IPS DF 6.9 (cell line): ENCODE measurements around the gene PPP2R2C.

ENCODE experiments used
- DNase-seq: peaks from one replicate; pipeline ENCODE4 v3.0.0-alpha.2; 2013; ENCODE audit warnings: low read depth, low spot score
- H3K27ac ChIP-seq: one replicate; pipeline ENCODE4 v1.5.1; 2013; ENCODE audit warnings: low read length, control low read depth
- H3K27me3 ChIP-seq: 2 replicates; pipeline ENCODE4 v1.6.1; 2013; ENCODE audit warnings: mild to moderate bottlenecking, low read length; ENCODE audit not compliant: control insufficient read depth, insufficient read depth
- H3K36me3 ChIP-seq: 2 replicates; pipeline ENCODE4 v1.6.1; 2013; ENCODE audit warnings: low read length; ENCODE audit not compliant: control insufficient read depth, insufficient read depth
- H3K4me1 ChIP-seq: 2 replicates; pipeline ENCODE4 v1.6.1; 2013; ENCODE audit warnings: low read length; ENCODE audit not compliant: control insufficient read depth, insufficient read depth
- H3K4me3 ChIP-seq: 2 replicates; pipeline ENCODE4 v1.5.1; 2013; ENCODE audit warnings: mild to moderate bottlenecking, low read length
- H3K9me3 ChIP-seq: 2 replicates; pipeline ENCODE4 v1.6.1; 2013; ENCODE audit warnings: low read length, inconsistent platforms; ENCODE audit not compliant: control insufficient read depth, insufficient read depth
- WGBS: extraction: QIAGEN DNeasy Blood & Tissue Kit; methylation state at CpG from one replicate; pipeline ENCODE4 v1.1.7; 2013; ENCODE audit warnings: mixed read lengths, missing lambda C conversion rate; ENCODE audit not compliant: insufficient read length, insufficient coverage; 5-methylcytosine and 5-hydroxymethylcytosine counted together

The PPP2R2C gene

GRCh38 chr4:6372649-6373525 lies 99.5 kb downstream of the PPP2R2C start:
- H3K27me3 ChIP-seq = no peaks in the 10 kb centered on the region
- H3K9me3 ChIP-seq = no peaks in the 10 kb centered on the region
- WGBS = no CpG with 5 or more reads among the region's 14 CpGs
- H3K4me1 ChIP-seq = peaks cover 1% of the 10 kb centered on the region; the same call in 1 of the 2 replicates
- no peak overlapping the region for H3K27ac ChIP-seq
- H3K4me3 ChIP-seq = no peak overlapping the region
- DNase-seq = peak; percentile 45
- H3K36me3 ChIP-seq = no peaks in the 10 kb centered on the region

- peaks cover 3% of the 10 kb centered on the region; the same call in 1 of the 2 replicates for H3K4me1 ChIP-seq
- H3K27me3 ChIP-seq = no peaks in the 10 kb centered on the region
- no peak for DNase-seq
- no peak overlapping the region for H3K4me3 ChIP-seq
- H3K9me3 ChIP-seq = no peaks in the 10 kb centered on the region
- no peak overlapping the region for H3K27ac ChIP-seq
- WGBS = no CpG with 5 or more reads among the region's 13 CpGs
- no peaks in the 10 kb centered on the region for H3K36me3 ChIP-seq
These were observed 100.6 kb downstream of the PPP2R2C start for GRCh38 chr4:6371812-6372211.

DNA sequence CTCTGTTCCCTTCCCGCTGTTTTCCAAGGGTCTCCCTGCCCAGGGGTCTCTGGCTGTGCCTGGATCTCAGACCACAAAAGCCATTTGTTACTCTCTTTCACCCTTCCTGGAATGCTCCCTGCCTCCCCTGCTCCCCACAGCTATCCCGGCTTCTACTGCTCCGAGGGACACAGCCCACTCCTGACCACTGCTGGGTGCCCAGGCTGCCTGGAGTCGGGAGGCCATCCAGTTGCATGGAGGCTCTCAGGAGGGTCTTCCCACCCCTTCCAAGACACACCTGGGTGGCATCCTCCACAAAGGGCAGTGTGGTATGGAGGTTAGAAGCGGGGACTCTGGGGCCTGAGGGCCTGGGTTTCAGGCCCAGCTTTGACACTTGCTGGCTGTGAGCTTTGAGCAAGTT lies 101.1 kb downstream of the PPP2R2C start:
- Histone ChIP-seq H3K9me3 (no peaks in the 10 kb centered on the region), H3K27me3 (no peaks in the 10 kb centered on the region), H3K4me1 (peaks cover 3% of the 10 kb centered on the region; the same call in 1 of the 2 replicates), H3K4me3 (no peak overlapping the region), H3K36me3 (no peaks in the 10 kb centered on the region), H3K27ac (no peak overlapping the region)
- WGBS = no CpG with 5 or more reads among the region's 5 CpGs
- no peak for DNase-seq

DNA sequence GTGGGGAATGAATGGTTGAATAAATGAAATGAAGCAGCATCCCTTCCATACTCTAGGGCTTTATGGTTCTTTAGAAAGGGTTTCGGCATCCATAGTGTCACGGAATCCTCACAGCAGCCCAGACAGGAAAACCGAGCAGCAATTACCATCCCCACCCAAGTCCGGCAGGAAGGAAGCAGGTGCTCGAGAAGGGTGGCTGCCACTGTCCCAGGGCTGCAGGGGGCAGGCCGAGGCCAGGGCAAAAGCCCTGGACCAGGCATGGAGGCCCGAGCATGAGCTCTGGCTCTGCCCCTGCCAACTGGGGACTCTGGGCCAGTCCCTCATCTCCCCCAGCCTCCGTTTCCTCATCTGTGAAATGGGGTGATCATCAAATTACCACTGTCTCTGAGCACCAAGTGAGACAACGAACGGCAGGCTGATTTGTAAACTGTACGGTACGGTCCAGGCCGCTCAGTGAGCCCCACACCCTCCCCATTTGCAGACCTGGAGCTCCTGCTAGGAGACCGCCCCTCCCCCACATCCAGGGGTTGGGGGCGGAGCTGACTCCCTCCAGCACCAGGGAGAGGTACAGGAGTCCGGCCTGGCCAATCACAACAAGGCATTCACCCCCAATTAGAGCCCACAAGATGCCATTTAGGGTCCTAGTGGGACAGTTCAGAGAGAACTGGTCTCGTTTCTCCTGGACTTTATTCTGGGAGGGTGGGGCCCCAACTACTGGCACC lies 102.3 kb downstream of the PPP2R2C start:
- no peaks in the 10 kb centered on the region for H3K36me3 ChIP-seq
- no peak overlapping the region for H3K27ac ChIP-seq
- no peak overlapping the region for H3K4me3 ChIP-seq
- H3K4me1 ChIP-seq = peaks cover 3% of the 10 kb centered on the region; the same call in 1 of the 2 replicates
- no peak for DNase-seq
- no CpG with 5 or more reads among the region's 17 CpGs for WGBS
- H3K27me3 ChIP-seq = no peaks in the 10 kb centered on the region
- H3K9me3 ChIP-seq = no peaks in the 10 kb centered on the region

- Histone ChIP-seq H3K9me3 (no peaks in the 10 kb centered on the region), H3K4me3 (no peak overlapping the region), H3K27ac (no peak overlapping the region), H3K36me3 (no peaks in the 10 kb centered on the region), H3K27me3 (no peaks in the 10 kb centered on the region), H3K4me1 (peaks cover 3% of the 10 kb centered on the region; the same call in 1 of the 2 replicates)
- DNase-seq = no peak
- no CpG with 5 or more reads among the region's 8 CpGs for WGBS
These were observed 102.9 kb downstream of the PPP2R2C start for GRCh38 chr4:6369511-6369910.

DNA sequence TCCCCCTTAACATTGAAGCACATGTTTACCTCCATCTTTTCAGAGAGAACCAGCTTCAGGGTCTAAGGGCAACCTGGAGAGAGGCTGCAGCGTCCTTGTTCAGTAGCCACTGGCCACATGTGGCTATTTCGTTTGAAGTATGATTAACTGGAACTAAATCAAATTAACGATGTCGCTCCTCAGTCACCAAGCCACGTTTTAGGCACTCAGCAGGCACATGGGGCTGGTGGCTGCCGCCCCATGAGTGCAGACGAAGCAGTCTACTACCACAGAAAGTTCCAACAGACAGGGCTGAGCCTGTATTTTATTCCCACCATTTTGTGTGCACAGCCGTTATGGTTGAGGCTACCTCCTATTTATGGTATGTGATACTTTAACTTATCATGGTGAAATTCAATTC lies 103.4 kb downstream of the PPP2R2C start:
- no CpG with 5 or more reads among the region's 8 CpGs for WGBS
- no peak overlapping the region for H3K4me3 ChIP-seq
- peaks cover 3% of the 10 kb centered on the region; the same call in 1 of the 2 replicates for H3K4me1 ChIP-seq
- H3K27ac ChIP-seq = no peak overlapping the region
- H3K27me3 ChIP-seq = no peaks in the 10 kb centered on the region
- DNase-seq = no peak
- no peaks in the 10 kb centered on the region for H3K9me3 ChIP-seq
- H3K36me3 ChIP-seq = no peaks in the 10 kb centered on the region

- H3K27me3 ChIP-seq = no peaks in the 10 kb centered on the region
These were observed 103.8 kb downstream of the PPP2R2C start for GRCh38 chr4:6368601-6369000.

DNA sequence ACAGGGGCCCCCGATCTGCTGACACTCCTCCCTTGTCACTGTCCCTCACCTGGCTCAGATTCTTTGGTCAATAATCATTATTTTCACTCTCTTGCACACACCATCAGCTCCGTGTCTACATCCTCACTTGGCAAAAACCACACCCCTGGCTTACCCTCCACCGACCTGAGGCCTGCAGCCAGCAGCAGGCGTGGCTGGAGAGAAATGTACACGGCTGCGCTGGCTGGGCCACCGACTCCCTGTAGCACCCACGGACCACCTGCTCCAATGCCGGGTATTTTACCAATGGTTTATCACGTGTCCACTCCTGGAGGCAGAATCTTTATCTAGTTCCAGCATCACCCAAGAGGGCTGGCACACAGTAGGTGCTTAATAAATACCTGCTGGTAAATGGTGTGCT lies 104.3 kb downstream of the PPP2R2C start:
- no peak for DNase-seq
- Histone ChIP-seq H3K4me1 (peaks cover 3% of the 10 kb centered on the region; the same call in 1 of the 2 replicates), H3K36me3 (no peaks in the 10 kb centered on the region), H3K4me3 (no peak overlapping the region), H3K27ac (no peak overlapping the region), H3K27me3 (no peaks in the 10 kb centered on the region), H3K9me3 (no peaks in the 10 kb centered on the region)
- no CpG with 5 or more reads among the region's 10 CpGs for WGBS

More at GRCh38 chr4:6368601-6369000, 103.8 kb downstream of the PPP2R2C start:
- DNase-seq = no peak
- H3K4me1 ChIP-seq = peaks cover 3% of the 10 kb centered on the region; the same call in 1 of the 2 replicates
- no peaks in the 10 kb centered on the region for H3K9me3 ChIP-seq
- no peak overlapping the region for H3K4me3 ChIP-seq
- H3K36me3 ChIP-seq = no peaks in the 10 kb centered on the region
- WGBS = no CpG with 5 or more reads among the region's 12 CpGs
- H3K27ac ChIP-seq = no peak overlapping the region

GRCh38 chr4:6367371-6367851 lies 105.0 kb downstream of the PPP2R2C start:
- Histone ChIP-seq H3K36me3 (no peaks in the 10 kb centered on the region), H3K4me1 (peaks cover 3% of the 10 kb centered on the region; the same call in 1 of the 2 replicates), H3K9me3 (no peaks in the 10 kb centered on the region), H3K27me3 (no peaks in the 10 kb centered on the region), H3K4me3 (no peak overlapping the region), H3K27ac (no peak overlapping the region)
- no peak for DNase-seq
- WGBS = no CpG with 5 or more reads among the region's 8 CpGs

GRCh38 chr4:6366581-6366980 lies 105.8 kb downstream of the PPP2R2C start:
- no CpG with 5 or more reads among the region's 5 CpGs for WGBS
- Histone ChIP-seq H3K4me3 (no peak overlapping the region), H3K4me1 (peaks cover 3% of the 10 kb centered on the region; the same call in 1 of the 2 replicates), H3K9me3 (no peaks in the 10 kb centered on the region), H3K27ac (no peak overlapping the region), H3K36me3 (no peaks in the 10 kb centered on the region), H3K27me3 (no peaks in the 10 kb centered on the region)
- DNase-seq = no peak
